ENCODE measurements around the gene NBAS.

DNA sequence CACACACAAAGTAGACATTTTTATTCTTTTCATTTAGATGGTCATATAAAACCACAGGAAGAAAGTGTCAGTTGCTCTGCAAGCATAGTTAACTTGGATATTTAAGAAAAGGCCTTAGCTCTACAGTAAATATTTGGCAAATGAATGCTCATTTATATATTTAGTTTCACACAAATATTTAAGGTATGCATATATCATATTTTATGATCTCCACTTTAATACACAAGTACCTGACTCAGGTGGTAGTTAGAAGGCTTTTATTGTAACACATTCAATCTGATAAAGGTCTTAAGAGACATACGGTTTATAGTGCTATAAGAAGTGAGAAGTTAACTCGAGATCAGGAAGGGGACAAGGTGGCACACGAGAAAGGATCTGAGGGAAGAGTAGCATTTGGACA lies 363.1 kb downstream of the NBAS start:
- no peak for TF ChIP-seq EZH2 (IDR thresholded peaks at IDR 0.05; ENCODE audit: low read depth)
- TF ChIP-seq, protein P1, sequence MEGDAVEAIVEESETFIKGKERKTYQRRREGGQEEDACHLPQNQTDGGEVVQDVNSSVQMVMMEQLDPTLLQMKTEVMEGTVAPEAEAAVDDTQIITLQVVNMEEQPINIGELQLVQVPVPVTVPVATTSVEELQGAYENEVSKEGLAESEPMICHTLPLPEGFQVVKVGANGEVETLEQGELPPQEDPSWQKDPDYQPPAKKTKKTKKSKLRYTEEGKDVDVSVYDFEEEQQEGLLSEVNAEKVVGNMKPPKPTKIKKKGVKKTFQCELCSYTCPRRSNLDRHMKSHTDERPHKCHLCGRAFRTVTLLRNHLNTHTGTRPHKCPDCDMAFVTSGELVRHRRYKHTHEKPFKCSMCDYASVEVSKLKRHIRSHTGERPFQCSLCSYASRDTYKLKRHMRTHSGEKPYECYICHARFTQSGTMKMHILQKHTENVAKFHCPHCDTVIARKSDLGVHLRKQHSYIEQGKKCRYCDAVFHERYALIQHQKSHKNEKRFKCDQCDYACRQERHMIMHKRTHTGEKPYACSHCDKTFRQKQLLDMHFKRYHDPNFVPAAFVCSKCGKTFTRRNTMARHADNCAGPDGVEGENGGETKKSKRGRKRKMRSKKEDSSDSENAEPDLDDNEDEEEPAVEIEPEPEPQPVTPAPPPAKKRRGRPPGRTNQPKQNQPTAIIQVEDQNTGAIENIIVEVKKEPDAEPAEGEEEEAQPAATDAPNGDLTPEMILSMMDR (conservative IDR thresholded peaks at IDR 0.05): no peak
